ENCODE measurements around the gene GJB3. TPM values are rescaled to one million over a fixed set of nuclear protein-coding genes. Genes with fewer than 3 reads are reported as not detected.

GJB3 gene
- total and polyA plus RNA-seq, 9 of the 15 experiments (the other 6 are each of a cell fraction or from before 2014, with no cell fraction given), result not detected

DNA sequence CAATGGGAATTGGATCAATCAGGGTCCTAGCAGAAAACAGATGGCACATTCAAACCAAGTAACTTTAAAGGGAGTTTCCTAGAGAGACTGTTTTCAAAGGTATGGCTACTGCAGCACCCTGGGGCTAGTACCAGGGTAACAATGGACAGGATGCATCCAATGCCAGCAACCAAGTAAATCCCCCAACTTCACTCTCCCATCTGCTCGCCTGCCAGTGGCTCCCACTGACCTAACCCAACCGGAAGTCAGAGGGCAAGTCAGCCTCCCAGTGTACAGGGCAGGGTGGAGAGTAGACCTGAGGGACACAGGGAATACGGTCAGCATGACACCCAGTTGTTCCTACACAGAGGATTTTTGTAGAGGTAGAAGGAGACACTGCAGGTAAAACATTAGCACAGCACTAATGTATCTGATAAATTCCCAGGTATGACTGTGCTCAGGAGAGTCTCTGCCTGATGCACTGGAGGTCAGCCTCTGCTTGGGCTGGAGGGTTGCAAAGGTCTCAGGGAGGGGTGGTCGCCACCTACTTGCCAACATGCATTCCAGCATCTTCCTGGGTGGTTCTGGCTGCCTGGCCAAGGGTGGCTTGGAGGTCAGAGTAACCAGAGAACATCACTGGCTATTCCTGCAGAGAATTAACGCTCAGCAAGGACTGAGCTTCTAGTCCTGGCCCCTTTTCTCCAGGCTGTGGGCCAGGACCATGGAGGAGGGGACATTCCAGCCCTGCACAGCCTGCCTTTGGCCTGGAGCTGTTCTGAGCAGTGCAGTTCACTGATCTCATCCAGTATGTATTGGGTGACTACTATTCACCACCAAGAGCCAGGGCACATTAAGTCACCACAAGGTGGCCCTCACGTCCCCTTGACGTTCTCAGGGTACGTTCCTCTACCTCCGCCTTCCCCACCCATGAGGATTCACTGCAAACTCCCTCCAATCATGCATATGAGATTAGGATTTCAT lies 6.7 kb downstream of the GJB3 start (continued):
- peak; percentile 83 for TF ChIP-seq SMC3 (conservative IDR thresholded peaks at IDR 0.05; ENCODE audit: insufficient read depth, low read depth, low read length)

DNA sequence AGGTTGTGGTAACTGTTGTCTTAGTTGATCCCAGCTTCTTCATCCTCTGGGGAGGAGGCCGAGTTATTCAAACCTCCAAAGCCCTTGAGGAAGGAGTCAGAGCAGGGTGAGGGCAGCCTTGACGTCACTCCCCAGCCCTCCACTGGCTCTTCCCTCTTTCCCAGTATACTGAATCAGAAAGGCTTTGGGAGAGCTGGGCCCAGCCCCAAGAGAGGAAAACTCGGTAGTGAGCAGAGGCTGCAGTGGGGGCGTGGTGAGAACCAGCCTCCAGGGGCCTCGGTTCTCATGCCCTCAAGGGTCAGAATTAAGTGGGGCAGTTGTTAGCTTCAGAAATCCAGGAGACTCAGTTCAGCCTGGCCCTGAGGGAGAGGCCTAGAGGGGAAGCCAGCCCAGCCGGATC lies 10.0 kb downstream of the GJB3 start:
- Histone ChIP-seq H4K20me1 (replicated peaks; ENCODE audit: control insufficient read depth, insufficient read depth, low read length) (peaks cover 5% of the 10 kb centered on the region; the same call in 1 of the 2 replicates), H3K4me2 (ENCODE audit: insufficient read depth, low read length) (no peak overlapping the region), H3K4me1 (replicated peaks in 1 of 2; ENCODE audit: control insufficient read depth in 2 of 2, insufficient read depth in 2 of 2, low read length in 2 of 2) (peaks cover 0 to 3% of the 10 kb centered on the region in 2 experiments; a peak in 1 of 5 replicates), H3K27me3 (ENCODE audit: control insufficient read depth in 2 of 2, insufficient read depth in 2 of 2, low read length in 2 of 2) (peaks cover 29 to 69% of the 10 kb centered on the region in 2 experiments), H3K4me3 (no peak overlapping the region), H3K9me1 (ENCODE audit: control insufficient read depth, insufficient read depth, low read length) (peaks cover 4% of the 10 kb centered on the region), H3K79me2 (ENCODE audit: control insufficient read depth, insufficient read depth, low read length) (no peaks in the 10 kb centered on the region), H3K27ac (ENCODE audit: extremely low read depth, low read depth, low read length) (no peak overlapping the region), H2AFZ (ENCODE audit: low read depth, low read length) (no peak overlapping the region), H3K9ac (ENCODE audit: insufficient read depth in 1 of 2, low read depth in 2 of 2, low read length in 2 of 2) (no peak overlapping the region), H3K9me3 (replicated peaks; ENCODE audit: control insufficient read depth, insufficient read depth, low read depth, low read length) (no peaks in the 10 kb centered on the region), H3K36me3 (ENCODE audit: control insufficient read depth, insufficient read depth, low read length) (no peaks in the 10 kb centered on the region)
- WGBS (ENCODE audit: insufficient coverage, low coverage, missing lambda C conversion rate), result 1% methylated on average over 6 of the region's 6 CpGs
- in situ Hi-C loops (cut with MboI) (no loop called here), intact Hi-C loops (cut with micrococcal nuclease) (no loop called here)
- no peak for TF ChIP-seq ZNF764 (CRISPR knock-in tag; IDR thresholded peaks at IDR 0.05; ENCODE audit: low read depth)
- TF ChIP-seq ATF1 (CRISPR knock-in tag; IDR thresholded peaks at IDR 0.05), result no peak
- TF ChIP-seq ATF1 (tag; IDR thresholded peaks at IDR 0.05), result 0 out of 2 replicates have a peak, but pooled peaks have one; percentile 11
- ChIA-PET CTCF (ENCODE audit: low intra/inter-chr PET ratio) (interaction anchor here (1.1 kb wide), 1 partner anchor 62 kb away, joined by 3 read pairs; no protein-coding TSS in a partner anchor), POLR2A (interaction anchor here (0.9 kb wide), 1 partner anchor 45 kb away, joined by 3 read pairs; no protein-coding TSS in a partner anchor)
- DNase-seq (ENCODE audit: extremely low read depth in 1 of 4, low spot score in 3 of 4) (no peak), FAIRE-seq (no peak), ATAC-seq (no peak)
- no TSS peak for BruUV-seq (replicated peaks)

Data from K562 (cell line).